Adrenal gland (tissue), 5 donors: Measurements from ENCODE around the gene MAP4.

ENCODE experiments used
- CTCF ChIP-seq, 6 experiments: fragments of 450-650 bp in 4 of 6; fragments of 200-600 bp in 2 of 6; sonication (generic) in 1 of 6; IDR thresholded peaks; 1 replicate in 5 of 6; 2 replicates in 1 of 6; pipeline versions ENCODE4 v1.5.1 to v1.8.0; 2016 to 2021; ENCODE audit warnings: antibody characterized with exemption in 6 of 6, mild to moderate bottlenecking in 2 of 6, moderate library complexity in 1 of 6
- POLR2A ChIP-seq, 2 donors: fragments of 450-650 bp; IDR thresholded peaks; one replicate each; pipeline ENCODE4 v1.6.1; 2017; ENCODE audit warnings: antibody characterized with exemption in 2 of 2, mild to moderate bottlenecking in 2 of 2, moderate library complexity in 1 of 2
- donor health status: DM: no; HTN: no; CAD: no.

- no peak for TF ChIP-seq CTCF (IDR thresholded peaks at IDR 0.05)
- TF ChIP-seq POLR2A (IDR thresholded peaks at IDR 0.05): peak in 1 of 2 donors; percentile 34
Measured at GRCh38 chr3:48039487-48040190, 23.4 kb upstream of the MAP4 start.
